D721Med (cell line): ENCODE data around the gene OR10C1.

Experiments
- DNase-seq: peaks from one replicate; pipeline ENCODE4 v3.0.0; 2011; ENCODE audit warnings: low spot score; ENCODE audit not compliant: insufficient read length
- FAIRE-seq: peaks from 2 replicates; lab custom pipeline; 2011; peaks lifted over from hg19 to GRCh38; lab: Jason Lieb, UNC
- CTCF ChIP-seq: IDR thresholded peaks from 2 replicates; pipeline ENCODE4 v1.5.1; 2012; ENCODE audit warnings: mild to moderate bottlenecking, control low read depth; ENCODE audit not compliant: insufficient read depth; ENCODE audit errors: missing control alignments

Gene OR10C1

GRCh38 chr6:29487660-29488059, 48.6 kb downstream of the OR10C1 start, which contains the start of gene MAS1L:
TSS of gene MAS1L (minus strand) at chr6:29487956. CDS start at chr6:29487902, 54 bp downstream.
- DNase-seq: no peak
- TF ChIP-seq CTCF: no peak
- no peak for FAIRE-seq

GRCh38 chr6:29488874-29489273, 49.8 kb downstream of the OR10C1 start:
- no peak for TF ChIP-seq CTCF
- FAIRE-seq (no peak), DNase-seq (no peak)

GRCh38 chr6:29489286-29489685, 50.2 kb downstream of the OR10C1 start:
- TF ChIP-seq CTCF: no peak
- FAIRE-seq (no peak), DNase-seq (no peak)

- DNase-seq: no peak
- TF ChIP-seq CTCF: no peak
- no peak for FAIRE-seq
Measured at GRCh38 chr6:29490055-29490454, 50.9 kb downstream of the OR10C1 start.

GRCh38 chr6:29490552-29490951, 51.4 kb downstream of the OR10C1 start:
- TF ChIP-seq CTCF: no peak

More at GRCh38 chr6:29490552-29490951, 51.4 kb downstream of the OR10C1 start:
- no peak for DNase-seq
- no peak for FAIRE-seq
